ENCODE measurements around the gene TMIGD1.

Gene TMIGD1

DNA sequence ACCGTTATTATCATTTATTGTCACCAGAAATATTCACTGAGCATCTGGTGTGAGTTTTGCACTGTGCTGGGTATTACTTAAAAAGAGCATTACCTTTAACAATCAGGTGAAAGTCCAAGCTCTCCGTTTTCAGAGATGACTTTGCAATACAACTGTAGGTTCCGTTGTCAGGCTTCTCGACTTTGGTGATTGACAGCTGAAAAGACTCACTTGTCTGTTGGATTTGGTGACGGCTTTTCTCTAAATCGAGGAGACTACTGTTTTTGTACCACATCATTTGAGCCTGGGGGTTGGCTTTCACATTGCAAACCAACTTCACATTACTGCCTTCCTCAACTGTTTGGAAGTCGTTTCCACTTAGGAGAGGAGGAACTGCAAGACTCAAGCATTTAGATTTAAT, 9.1 kb downstream of the TMIGD1 start:
- Histone ChIP-seq H3K27me3 (ENCODE audit: control insufficient read depth in 1 of 2, insufficient read depth in 1 of 2, low read length in 2 of 2) (peaks cover 0 to 7% of the 10 kb centered on the region in 2 experiments), H3K4me2 (ENCODE audit: low read length, poor library complexity, severe bottlenecking) (no peak overlapping the region), H3K9me3 (ENCODE audit: control insufficient read depth, low read length) (no peaks in the 10 kb centered on the region), H4K91ac (ENCODE audit: low read length) (no peak overlapping the region), H3K18ac (ENCODE audit: low read depth in 1 of 2, low read length in 2 of 2) (no peak overlapping the region), H3K4me3 (ENCODE audit: insufficient read depth in 1 of 2, low read depth in 1 of 2, low read length in 2 of 2) (no peak overlapping the region), H2AFZ (ENCODE audit: low read depth, low read length) (no peak overlapping the region), H3K27ac (ENCODE audit: low read length, poor library complexity, severe bottlenecking) (no peak overlapping the region), H3K9ac (ENCODE audit: low read length) (no peak overlapping the region), H2AK5ac (ENCODE audit: low read length, severe bottlenecking) (no peak overlapping the region), H2BK5ac (ENCODE audit: low read depth, low read length, poor library complexity, severe bottlenecking) (no peak overlapping the region), H2BK15ac (ENCODE audit: low read depth, poor library complexity, severe bottlenecking) (no peak overlapping the region), H2BK12ac (ENCODE audit: low read length in 2 of 2) (no peak overlapping the region), H3K36me3 (ENCODE audit: control insufficient read depth in 1 of 2, insufficient read depth in 2 of 2, low read depth in 1 of 2, low read length in 2 of 2) (no peaks in the 10 kb centered on the region), H4K8ac (ENCODE audit: low read length) (no peak overlapping the region), H3K4ac (ENCODE audit: low read depth in 1 of 2, low read length in 2 of 2) (no peak overlapping the region), H3K23ac (ENCODE audit: low read length in 2 of 2) (no peak overlapping the region), H2BK120ac (ENCODE audit: low read depth, low read length) (no peak overlapping the region), H3K14ac (ENCODE audit: low read length in 2 of 2) (no peak overlapping the region), H3K4me1 (ENCODE audit: control insufficient read depth, insufficient read depth, low read depth, low read length) (peaks cover 3% of the 10 kb centered on the region), H3K79me1 (replicated peaks; ENCODE audit: low read length, poor library complexity, severe bottlenecking) (no peaks in the 10 kb centered on the region)
- 95% methylated on average over 5 of the region's 7 CpGs for WGBS
- no peak for DNase-seq

DNA sequence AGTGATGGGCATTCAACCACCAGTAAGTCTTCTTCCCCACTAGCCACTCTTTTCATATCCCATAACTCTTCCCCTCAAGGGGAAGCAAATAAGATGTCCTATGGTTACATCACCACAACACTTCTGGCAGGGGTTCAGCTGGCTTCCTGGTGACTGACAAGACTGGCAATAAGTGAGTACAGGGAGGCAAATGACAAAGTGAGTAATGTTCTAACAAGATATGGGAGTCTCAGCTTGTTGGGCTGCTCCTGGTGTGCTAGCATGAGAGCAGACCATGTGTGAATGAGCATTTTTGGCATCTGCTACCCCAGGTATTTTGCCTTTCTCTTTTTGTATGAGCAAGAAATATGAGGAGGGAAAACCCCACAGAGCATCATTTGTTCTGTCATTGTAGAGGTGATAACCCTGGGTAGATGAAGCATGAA, 9.9 kb downstream of the TMIGD1 start:
- no peaks in the 10 kb centered on the region for H3K36me3 ChIP-seq (ENCODE audit: control insufficient read depth in 1 of 2, insufficient read depth in 2 of 2, low read depth in 1 of 2, low read length in 2 of 2)
- no peak overlapping the region for H4K8ac ChIP-seq (ENCODE audit: low read length)
- H3K79me1 ChIP-seq (replicated peaks; ENCODE audit: low read length, poor library complexity, severe bottlenecking): no peaks in the 10 kb centered on the region
- H3K14ac ChIP-seq (ENCODE audit: low read length in 2 of 2): no peak overlapping the region
- H2AFZ ChIP-seq (ENCODE audit: low read depth, low read length): no peak overlapping the region
- no peak overlapping the region for H3K4me3 ChIP-seq (ENCODE audit: insufficient read depth in 1 of 2, low read depth in 1 of 2, low read length in 2 of 2)
- no peak overlapping the region for H2BK12ac ChIP-seq (ENCODE audit: low read length in 2 of 2)
- DNase-seq: no peak
- peaks cover 3% of the 10 kb centered on the region for H3K4me1 ChIP-seq (ENCODE audit: control insufficient read depth, insufficient read depth, low read depth, low read length)
- H3K18ac ChIP-seq (ENCODE audit: low read depth in 1 of 2, low read length in 2 of 2): no peak overlapping the region
- H2AK5ac ChIP-seq (ENCODE audit: low read length, severe bottlenecking): no peak overlapping the region
- no peak overlapping the region for H3K4me2 ChIP-seq (ENCODE audit: low read length, poor library complexity, severe bottlenecking)
- H3K23ac ChIP-seq (ENCODE audit: low read length in 2 of 2): no peak overlapping the region
- H3K9ac ChIP-seq (ENCODE audit: low read length): no peak overlapping the region
- H2BK5ac ChIP-seq (ENCODE audit: low read depth, low read length, poor library complexity, severe bottlenecking): no peak overlapping the region
- no peak overlapping the region for H3K4ac ChIP-seq (ENCODE audit: low read depth in 1 of 2, low read length in 2 of 2)
- H2BK15ac ChIP-seq (ENCODE audit: low read depth, poor library complexity, severe bottlenecking): no peak overlapping the region
- no peak overlapping the region for H2BK120ac ChIP-seq (ENCODE audit: low read depth, low read length)
- peaks cover 0 to 2% of the 10 kb centered on the region in 2 experiments for H3K27me3 ChIP-seq (ENCODE audit: control insufficient read depth in 1 of 2, insufficient read depth in 1 of 2, low read length in 2 of 2)
- no peak overlapping the region for H4K91ac ChIP-seq (ENCODE audit: low read length)
- no peaks in the 10 kb centered on the region for H3K9me3 ChIP-seq (ENCODE audit: control insufficient read depth, low read length)
- H3K27ac ChIP-seq (ENCODE audit: low read length, poor library complexity, severe bottlenecking): no peak overlapping the region

DNA sequence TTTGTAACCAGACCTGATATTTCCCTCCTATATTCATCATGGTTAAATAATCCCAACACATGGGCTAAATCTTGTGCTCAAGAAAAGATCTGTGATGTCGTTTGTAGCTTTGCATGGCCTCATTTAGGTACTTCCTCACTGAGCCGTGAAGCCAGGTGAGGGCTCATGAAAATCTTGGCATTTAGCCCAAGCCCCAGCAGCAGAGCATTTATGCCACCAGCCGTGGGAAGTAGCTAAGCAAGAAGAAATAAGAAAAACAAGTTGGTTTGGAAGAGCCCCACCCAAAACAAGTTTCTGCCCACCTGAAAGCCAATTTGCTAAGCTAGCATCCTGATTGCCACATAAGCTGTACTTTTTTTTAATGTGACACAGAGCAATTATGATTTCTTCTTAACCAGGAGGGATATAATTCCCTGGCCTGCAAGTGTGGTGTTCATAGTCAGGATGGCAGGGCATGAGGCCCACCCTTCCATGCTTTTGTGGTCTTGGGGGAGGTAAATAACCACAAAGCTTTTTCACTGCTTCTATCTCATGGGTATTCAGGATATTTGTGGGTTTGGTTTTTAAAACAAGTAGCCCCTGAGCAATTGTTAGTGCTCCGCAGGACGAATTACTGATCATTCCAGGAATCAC, 10.5 kb downstream of the TMIGD1 start:
- H3K4ac ChIP-seq (ENCODE audit: low read depth in 1 of 2, low read length in 2 of 2): no peak overlapping the region
- peaks cover 0 to 2% of the 10 kb centered on the region in 2 experiments for H3K27me3 ChIP-seq (ENCODE audit: control insufficient read depth in 1 of 2, insufficient read depth in 1 of 2, low read length in 2 of 2)
- no peak overlapping the region for H4K91ac ChIP-seq (ENCODE audit: low read length)
- no peak overlapping the region for H2BK5ac ChIP-seq (ENCODE audit: low read depth, low read length, poor library complexity, severe bottlenecking)
- H2AFZ ChIP-seq (ENCODE audit: low read depth, low read length): no peak overlapping the region
- H3K18ac ChIP-seq (ENCODE audit: low read depth in 1 of 2, low read length in 2 of 2): no peak overlapping the region
- no peak overlapping the region for H3K27ac ChIP-seq (ENCODE audit: low read length, poor library complexity, severe bottlenecking)
- H3K14ac ChIP-seq (ENCODE audit: low read length in 2 of 2): no peak overlapping the region
- no peaks in the 10 kb centered on the region for H3K9me3 ChIP-seq (ENCODE audit: control insufficient read depth, low read length)
- no peak for DNase-seq
- H3K4me3 ChIP-seq (ENCODE audit: insufficient read depth in 1 of 2, low read depth in 1 of 2, low read length in 2 of 2): no peak overlapping the region
- no peak overlapping the region for H2BK15ac ChIP-seq (ENCODE audit: low read depth, poor library complexity, severe bottlenecking)
- no peak overlapping the region for H3K4me2 ChIP-seq (ENCODE audit: low read length, poor library complexity, severe bottlenecking)
- no peak overlapping the region for H3K9ac ChIP-seq (ENCODE audit: low read length)
- H3K23ac ChIP-seq (ENCODE audit: low read length in 2 of 2): no peak overlapping the region
- H3K36me3 ChIP-seq (ENCODE audit: control insufficient read depth in 1 of 2, insufficient read depth in 2 of 2, low read depth in 1 of 2, low read length in 2 of 2): no peaks in the 10 kb centered on the region
- WGBS: 78% methylated on average over 5 of the region's 5 CpGs
- H2BK12ac ChIP-seq (ENCODE audit: low read length in 2 of 2): no peak overlapping the region
- H2AK5ac ChIP-seq (ENCODE audit: low read length, severe bottlenecking): no peak overlapping the region
- peaks cover 3% of the 10 kb centered on the region for H3K4me1 ChIP-seq (ENCODE audit: control insufficient read depth, insufficient read depth, low read depth, low read length)
- no peak overlapping the region for H2BK120ac ChIP-seq (ENCODE audit: low read depth, low read length)
- H3K79me1 ChIP-seq (replicated peaks; ENCODE audit: low read length, poor library complexity, severe bottlenecking): no peaks in the 10 kb centered on the region
- no peak overlapping the region for H4K8ac ChIP-seq (ENCODE audit: low read length)

DNA sequence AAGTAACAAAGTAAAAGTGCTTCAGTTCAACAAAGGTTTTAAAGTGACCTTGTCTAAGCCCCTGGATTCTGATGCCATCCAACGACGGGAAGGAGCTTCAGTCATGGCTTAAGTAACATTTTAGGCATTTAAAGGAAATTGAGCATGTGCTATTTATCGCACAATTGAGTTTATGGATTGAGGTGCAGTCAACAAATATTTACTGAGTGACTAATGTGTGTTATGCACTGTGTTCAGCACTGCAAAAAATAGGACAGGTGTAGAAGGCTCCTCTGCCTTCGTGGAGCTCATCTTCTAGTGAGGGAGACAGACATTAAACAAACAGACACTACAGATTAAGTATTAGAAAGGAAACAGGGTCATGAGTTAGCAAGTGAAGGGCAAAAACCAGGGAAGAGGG, 12.5 kb downstream of the TMIGD1 start:
- Histone ChIP-seq H3K4me3 (ENCODE audit: insufficient read depth in 1 of 2, low read depth in 1 of 2, low read length in 2 of 2) (no peak overlapping the region), H3K4me2 (ENCODE audit: low read length, poor library complexity, severe bottlenecking) (no peak overlapping the region), H4K91ac (ENCODE audit: low read length) (no peak overlapping the region), H3K23ac (ENCODE audit: low read length in 2 of 2) (no peak overlapping the region), H4K8ac (ENCODE audit: low read length) (no peak overlapping the region), H2BK12ac (ENCODE audit: low read length in 2 of 2) (no peak overlapping the region), H3K9ac (ENCODE audit: low read length) (no peak overlapping the region), H3K4me1 (ENCODE audit: control insufficient read depth, insufficient read depth, low read depth, low read length) (peaks cover 3% of the 10 kb centered on the region), H3K27ac (ENCODE audit: low read length, poor library complexity, severe bottlenecking) (no peak overlapping the region), H3K36me3 (ENCODE audit: control insufficient read depth in 1 of 2, insufficient read depth in 2 of 2, low read depth in 1 of 2, low read length in 2 of 2) (no peaks in the 10 kb centered on the region), H2BK5ac (ENCODE audit: low read depth, low read length, poor library complexity, severe bottlenecking) (no peak overlapping the region), H2AFZ (ENCODE audit: low read depth, low read length) (no peak overlapping the region), H3K4ac (ENCODE audit: low read depth in 1 of 2, low read length in 2 of 2) (no peak overlapping the region), H3K9me3 (ENCODE audit: control insufficient read depth, low read length) (no peaks in the 10 kb centered on the region), H2BK120ac (ENCODE audit: low read depth, low read length) (no peak overlapping the region), H3K27me3 (ENCODE audit: control insufficient read depth in 1 of 2, insufficient read depth in 1 of 2, low read length in 2 of 2) (peaks cover 0 to 2% of the 10 kb centered on the region in 2 experiments), H3K18ac (ENCODE audit: low read depth in 1 of 2, low read length in 2 of 2) (no peak overlapping the region), H2BK15ac (ENCODE audit: low read depth, poor library complexity, severe bottlenecking) (no peak overlapping the region), H2AK5ac (ENCODE audit: low read length, severe bottlenecking) (no peak overlapping the region), H3K14ac (ENCODE audit: low read length in 2 of 2) (no peak overlapping the region), H3K79me1 (replicated peaks; ENCODE audit: low read length, poor library complexity, severe bottlenecking) (no peaks in the 10 kb centered on the region)
- DNase-seq: no peak
- WGBS: 73% methylated on average over 3 of the region's 4 CpGs

All from mesenchymal stem cell (in vitro differentiated cells and primary cell).